ENCODE measurements around the gene C1orf159. TPM values are rescaled to one million over a fixed set of nuclear protein-coding genes. Genes with fewer than 3 reads are reported as not detected.
A peak's percentile ranks its signal among the peaks of the same experiment; 100 is the strongest.

C1orf159 gene
- total and polyA plus RNA-seq, 10 of the 15 experiments (the other 5 are each of a cell fraction or from before 2014, with no cell fraction given) = 0.11 to 23.4 (median 8.0) TPM

DNA sequence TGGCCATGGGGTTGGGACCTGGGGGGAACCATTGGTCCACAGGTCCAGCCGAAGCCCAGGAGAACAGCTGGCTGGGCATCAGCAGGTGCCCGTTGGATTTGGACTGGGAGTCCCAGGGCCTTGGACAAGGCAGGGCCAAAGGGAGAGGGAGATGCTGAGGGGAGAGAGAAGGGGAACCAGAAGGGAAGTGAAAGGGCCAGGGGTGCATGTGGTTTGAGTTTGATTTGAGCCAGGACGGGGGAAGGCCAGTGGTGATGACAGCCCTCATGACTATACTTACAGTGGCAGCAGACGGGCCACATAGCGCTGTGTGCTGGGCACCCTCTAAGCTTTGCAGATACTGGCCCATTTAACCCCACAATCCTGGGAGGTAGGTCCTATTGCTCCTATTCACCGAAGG is 77.2 kb downstream of the C1orf159 start (continued):
- TF ChIP-seq, protein P1, sequence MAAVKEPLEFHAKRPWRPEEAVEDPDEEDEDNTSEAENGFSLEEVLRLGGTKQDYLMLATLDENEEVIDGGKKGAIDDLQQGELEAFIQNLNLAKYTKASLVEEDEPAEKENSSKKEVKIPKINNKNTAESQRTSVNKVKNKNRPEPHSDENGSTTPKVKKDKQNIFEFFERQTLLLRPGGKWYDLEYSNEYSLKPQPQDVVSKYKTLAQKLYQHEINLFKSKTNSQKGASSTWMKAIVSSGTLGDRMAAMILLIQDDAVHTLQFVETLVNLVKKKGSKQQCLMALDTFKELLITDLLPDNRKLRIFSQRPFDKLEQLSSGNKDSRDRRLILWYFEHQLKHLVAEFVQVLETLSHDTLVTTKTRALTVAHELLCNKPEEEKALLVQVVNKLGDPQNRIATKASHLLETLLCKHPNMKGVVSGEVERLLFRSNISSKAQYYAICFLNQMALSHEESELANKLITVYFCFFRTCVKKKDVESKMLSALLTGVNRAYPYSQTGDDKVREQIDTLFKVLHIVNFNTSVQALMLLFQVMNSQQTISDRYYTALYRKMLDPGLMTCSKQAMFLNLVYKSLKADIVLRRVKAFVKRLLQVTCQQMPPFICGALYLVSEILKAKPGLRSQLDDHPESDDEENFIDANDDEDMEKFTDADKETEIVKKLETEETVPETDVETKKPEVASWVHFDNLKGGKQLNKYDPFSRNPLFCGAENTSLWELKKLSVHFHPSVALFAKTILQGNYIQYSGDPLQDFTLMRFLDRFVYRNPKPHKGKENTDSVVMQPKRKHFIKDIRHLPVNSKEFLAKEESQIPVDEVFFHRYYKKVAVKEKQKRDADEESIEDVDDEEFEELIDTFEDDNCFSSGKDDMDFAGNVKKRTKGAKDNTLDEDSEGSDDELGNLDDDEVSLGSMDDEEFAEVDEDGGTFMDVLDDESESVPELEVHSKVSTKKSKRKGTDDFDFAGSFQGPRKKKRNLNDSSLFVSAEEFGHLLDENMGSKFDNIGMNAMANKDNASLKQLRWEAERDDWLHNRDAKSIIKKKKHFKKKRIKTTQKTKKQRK (IDR thresholded peaks at IDR 0.05; ENCODE audit: low read depth, low read length) = no peak
- TF ChIP-seq FOXM1 (IDR thresholded peaks at IDR 0.05; ENCODE audit: low read depth, low read length) = no peak
- TF ChIP-seq ATF7 (IDR thresholded peaks at IDR 0.05; ENCODE audit: low read depth) = peak; percentile 72; the same call in 1 of the 2 replicates
- TF ChIP-seq, protein P2, sequence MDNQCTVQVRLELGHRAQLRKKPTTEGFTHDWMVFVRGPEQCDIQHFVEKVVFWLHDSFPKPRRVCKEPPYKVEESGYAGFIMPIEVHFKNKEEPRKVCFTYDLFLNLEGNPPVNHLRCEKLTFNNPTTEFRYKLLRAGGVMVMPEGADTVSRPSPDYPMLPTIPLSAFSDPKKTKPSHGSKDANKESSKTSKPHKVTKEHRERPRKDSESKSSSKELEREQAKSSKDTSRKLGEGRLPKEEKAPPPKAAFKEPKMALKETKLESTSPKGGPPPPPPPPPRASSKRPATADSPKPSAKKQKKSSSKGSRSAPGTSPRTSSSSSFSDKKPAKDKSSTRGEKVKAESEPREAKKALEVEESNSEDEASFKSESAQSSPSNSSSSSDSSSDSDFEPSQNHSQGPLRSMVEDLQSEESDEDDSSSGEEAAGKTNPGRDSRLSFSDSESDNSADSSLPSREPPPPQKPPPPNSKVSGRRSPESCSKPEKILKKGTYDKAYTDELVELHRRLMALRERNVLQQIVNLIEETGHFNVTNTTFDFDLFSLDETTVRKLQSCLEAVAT (IDR thresholded peaks at IDR 0.05) = peak; percentile 65; the same call in 1 of the 2 replicates
- TF ChIP-seq CHD4 (IDR thresholded peaks at IDR 0.05) = no peak
- TF ChIP-seq TBL1XR1 (IDR thresholded peaks at IDR 0.05; ENCODE audit: low read depth, low read length) = no peak
- TF ChIP-seq, protein P3, sequence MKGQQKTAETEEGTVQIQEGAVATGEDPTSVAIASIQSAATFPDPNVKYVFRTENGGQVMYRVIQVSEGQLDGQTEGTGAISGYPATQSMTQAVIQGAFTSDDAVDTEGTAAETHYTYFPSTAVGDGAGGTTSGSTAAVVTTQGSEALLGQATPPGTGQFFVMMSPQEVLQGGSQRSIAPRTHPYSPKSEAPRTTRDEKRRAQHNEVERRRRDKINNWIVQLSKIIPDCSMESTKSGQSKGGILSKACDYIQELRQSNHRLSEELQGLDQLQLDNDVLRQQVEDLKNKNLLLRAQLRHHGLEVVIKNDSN (IDR thresholded peaks at IDR 0.05; ENCODE audit: borderline replicate concordance, extremely low read length, insufficient read depth, low read depth, low read length) = no peak
- no peak for TF ChIP-seq STAT1 (conservative IDR thresholded peaks at IDR 0.05)
- no peak for TF ChIP-seq HDAC2 (IDR thresholded peaks at IDR 0.05)
- TF ChIP-seq TCF12 (IDR thresholded peaks at IDR 0.05; ENCODE audit: low read depth, low read length) = no peak
- peak; percentile 64; the same call in 1 of the 2 replicates for TF ChIP-seq DPF2 (IDR thresholded peaks at IDR 0.05)
- no peak for TF ChIP-seq MYC (IDR thresholded peaks at IDR 0.05; ENCODE audit: insufficient read depth, insufficient read length, insufficient replicate concordance, low read length, severe bottlenecking)
- TF ChIP-seq SMC3 (IDR thresholded peaks at IDR 0.05; ENCODE audit: borderline replicate concordance, low read length) = no peak

Data from GM12878 (cell line).